Activated T-helper 2 cell treated with anti-CD3 and anti-CD28 coated beads, Interferon-gamma antibody, Interleukin-2, Interleukin-4, amounts not matched to agents 10 μg/mL and 5 μg/mL and 100 μg/mL, durations not matched to agents 14 hours and 24 hours and 36 hours (primary cell): ENCODE measurements around the gene SH3D19. TPM values are rescaled to one million over a fixed set of nuclear protein-coding genes. Genes with fewer than 3 reads are reported as not detected.
"Not testable (repeated sequence)": the region's sequence is repeated elsewhere in the genome, so short reads cannot be mapped to it uniquely, and the experiment has no call there.

Experiments used
- DNase-seq: peaks from one replicate; pipeline ENCODE4 v3.0.0; 2021; ENCODE audit warnings: low spot score
- H3K27ac Mint-ChIP-seq: one replicate; pipeline ENCODE4 v1.8.0; 2021; ENCODE audit warnings: mixed read lengths
- H3K27me3 Mint-ChIP-seq: one replicate; pipeline ENCODE4 v1.8.0; 2021; ENCODE audit warnings: low read depth, mixed read lengths
- H3K36me3 Mint-ChIP-seq: one replicate; pipeline ENCODE4 v1.8.0; 2021; ENCODE audit warnings: low read depth, mixed read lengths
- H3K4me1 Mint-ChIP-seq: one replicate; pipeline ENCODE4 v1.8.0; 2021; ENCODE audit warnings: low read depth, mixed read lengths
- H3K4me3 Mint-ChIP-seq: one replicate; pipeline ENCODE4 v1.8.0; 2021; ENCODE audit warnings: low read depth, mild to moderate bottlenecking, moderate library complexity, mixed read lengths
- H3K9me3 Mint-ChIP-seq: one replicate; pipeline ENCODE4 v1.8.0; 2021; ENCODE audit warnings: mixed read lengths
- intact Hi-C: fragments of 100-400 bp; cut with micrococcal nuclease; formaldehyde crosslinking; loops from one replicate; pipeline ENCODE4 v1.15.1; 2023
- total RNA-seq: library from RNA; stranded (reverse); gene quantifications from 2 replicates; pipeline ENCODE4 v1.2.3, GENCODE V29; 2022

The SH3D19 gene
- total RNA-seq, 1 donor from 2014 or later, result not detected

DNA sequence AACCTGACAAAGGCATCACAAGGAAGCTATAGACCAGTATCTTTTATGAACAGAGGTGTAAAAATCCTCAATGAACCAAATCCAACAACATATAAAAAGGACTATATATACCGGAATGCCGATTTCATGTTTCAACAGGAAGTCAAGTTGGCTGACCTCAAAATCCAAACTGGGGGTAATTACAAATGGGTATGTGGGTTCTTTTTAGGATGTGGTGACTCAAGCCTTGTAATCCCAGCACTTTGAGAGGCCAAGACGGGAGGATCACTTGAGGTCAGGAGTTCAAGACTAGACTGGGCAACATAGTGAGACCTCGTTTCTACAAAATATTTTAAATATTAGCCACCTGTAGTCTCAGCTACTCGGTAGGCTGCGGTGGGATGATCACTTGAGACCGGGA lies 38.0 kb downstream of the SH3D19 start:
- H3K4me1 Mint-ChIP-seq, result no peaks in the 10 kb centered on the region
- no peaks in the 10 kb centered on the region for H3K27me3 Mint-ChIP-seq
- no peak for DNase-seq
- H3K9me3 Mint-ChIP-seq, result no peaks in the 10 kb centered on the region
- intact Hi-C loops, result no loop called here
- H3K36me3 Mint-ChIP-seq, result no peaks in the 10 kb centered on the region
- H3K27ac Mint-ChIP-seq, result no peak overlapping the region
- H3K4me3 Mint-ChIP-seq, result no peak overlapping the region

DNA sequence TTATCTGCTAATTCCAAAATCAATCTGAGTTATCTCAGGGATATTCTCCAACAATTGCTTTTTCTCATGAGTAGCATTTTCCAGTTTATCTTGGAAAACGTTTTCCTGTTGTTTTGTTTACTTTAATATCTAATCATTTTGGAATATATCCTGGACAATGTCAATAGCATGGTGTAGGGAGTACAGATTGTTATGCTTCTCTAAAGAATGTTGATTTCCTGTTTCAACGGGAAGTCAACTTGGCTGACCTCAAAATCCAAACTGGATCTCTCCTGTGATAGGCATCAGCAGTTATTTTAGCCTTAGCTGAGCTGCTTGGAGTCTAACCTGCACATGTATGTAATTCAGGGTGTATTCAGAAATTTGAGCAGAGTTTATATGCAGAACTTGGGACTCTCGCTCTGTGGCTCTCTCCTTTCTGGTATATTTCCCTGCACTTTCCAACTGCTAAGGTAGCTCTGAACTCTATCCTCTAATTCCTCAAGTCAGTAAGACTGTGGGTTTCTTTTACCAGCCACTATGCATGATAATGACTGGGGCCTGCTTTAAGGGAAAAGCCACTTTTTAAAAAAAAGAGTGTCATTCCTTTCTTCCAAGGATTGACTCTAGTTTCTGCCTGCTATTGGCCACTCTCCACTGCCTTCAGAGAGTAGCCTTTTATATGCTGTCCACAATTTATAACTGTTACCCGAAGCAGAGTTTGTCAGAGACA lies 40.7 kb downstream of the SH3D19 start:
- Mint-ChIP-seq H3K4me1 (no peaks in the 10 kb centered on the region), H3K27ac (no peak overlapping the region), H3K9me3 (no peaks in the 10 kb centered on the region), H3K27me3 (no peaks in the 10 kb centered on the region), H3K4me3 (no peak overlapping the region), H3K36me3 (no peaks in the 10 kb centered on the region)
- DNase-seq, result no peak
- intact Hi-C loops, result no loop called here

DNA sequence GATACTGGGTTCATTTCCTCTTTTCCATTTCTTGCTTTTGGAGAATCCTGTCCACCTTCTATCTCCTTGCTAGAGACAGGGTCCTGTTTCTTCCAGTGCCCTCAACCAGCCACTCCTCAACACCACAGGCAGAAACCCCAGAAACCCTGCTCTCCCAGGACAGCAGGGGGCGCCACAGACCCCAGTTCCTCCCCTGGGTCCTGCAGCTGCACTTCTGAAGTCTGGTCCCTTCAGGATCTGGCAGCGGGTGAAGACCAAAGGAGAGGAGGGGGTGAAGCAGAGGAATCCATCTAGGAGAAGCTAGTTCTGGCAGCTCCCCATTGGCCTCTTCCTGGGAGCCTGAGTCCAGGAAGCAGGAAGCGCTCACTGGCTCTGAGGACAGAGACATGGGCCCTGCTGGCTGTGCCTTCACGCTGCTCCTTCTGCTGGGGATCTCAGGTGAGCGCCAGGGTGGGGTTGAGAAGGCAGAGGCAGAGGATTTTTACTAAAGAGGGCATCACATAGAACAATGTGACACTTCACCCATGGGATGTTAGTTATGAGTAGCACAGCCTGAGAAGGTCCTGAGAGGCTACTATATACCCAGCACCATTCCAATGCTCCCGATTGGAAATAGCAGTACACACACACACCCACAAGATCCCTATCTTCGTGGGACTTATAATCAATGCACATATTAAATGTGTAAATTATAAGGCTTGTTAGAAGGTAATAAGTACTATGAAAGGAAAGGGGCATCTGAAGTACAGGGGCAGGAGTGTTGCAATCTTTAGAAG lies 48.4 kb downstream of the SH3D19 start, which contains the start of gene PRSS48:
Gene PRSS48, plus strand, starts transcription at position 375 of the 776 bp plus-strand sequence. Its CDS starts 12 bp downstream, at position 387.
- Mint-ChIP-seq H3K9me3 (no peaks in the 10 kb centered on the region), H3K27ac (no peak within 1 kb of the TSS), H3K4me1 (no peaks in the 10 kb centered on the region), H3K4me3 (no peak within 1 kb of the TSS), H3K27me3 (no peaks in the 10 kb centered on the region), H3K36me3 (no peaks in the 10 kb centered on the region)
- intact Hi-C loops, result loop anchor here (10.0 kb wide), 1 partner anchor 88 kb away; no protein-coding TSS in a partner anchor
- DNase-seq, result peak; percentile 18

DNA sequence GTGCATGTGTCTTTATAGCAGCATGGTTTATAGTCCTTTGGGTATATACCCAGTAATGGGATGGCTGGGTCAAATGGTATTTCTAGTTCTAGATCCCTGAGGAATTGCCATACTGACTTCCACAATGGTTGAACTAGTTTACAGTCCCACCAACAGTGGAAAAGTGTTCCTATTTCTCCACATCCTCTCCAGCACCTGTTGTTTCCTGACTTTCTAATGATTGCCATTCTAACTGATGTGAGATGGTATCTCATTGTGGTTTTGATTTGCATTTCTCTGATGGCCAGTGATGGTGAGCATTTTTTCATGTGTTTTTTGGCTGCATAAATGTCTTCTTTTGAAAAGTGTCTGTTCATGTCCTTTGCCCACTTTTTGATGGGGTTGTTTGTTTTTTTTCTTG lies 56.5 kb downstream of the SH3D19 start:
- H3K4me1 Mint-ChIP-seq, H3K27me3 Mint-ChIP-seq, DNase-seq, H3K36me3 Mint-ChIP-seq, H3K27ac Mint-ChIP-seq, H3K9me3 Mint-ChIP-seq, H3K4me3 Mint-ChIP-seq, intact Hi-C loops: not testable (repeated sequence)

DNA sequence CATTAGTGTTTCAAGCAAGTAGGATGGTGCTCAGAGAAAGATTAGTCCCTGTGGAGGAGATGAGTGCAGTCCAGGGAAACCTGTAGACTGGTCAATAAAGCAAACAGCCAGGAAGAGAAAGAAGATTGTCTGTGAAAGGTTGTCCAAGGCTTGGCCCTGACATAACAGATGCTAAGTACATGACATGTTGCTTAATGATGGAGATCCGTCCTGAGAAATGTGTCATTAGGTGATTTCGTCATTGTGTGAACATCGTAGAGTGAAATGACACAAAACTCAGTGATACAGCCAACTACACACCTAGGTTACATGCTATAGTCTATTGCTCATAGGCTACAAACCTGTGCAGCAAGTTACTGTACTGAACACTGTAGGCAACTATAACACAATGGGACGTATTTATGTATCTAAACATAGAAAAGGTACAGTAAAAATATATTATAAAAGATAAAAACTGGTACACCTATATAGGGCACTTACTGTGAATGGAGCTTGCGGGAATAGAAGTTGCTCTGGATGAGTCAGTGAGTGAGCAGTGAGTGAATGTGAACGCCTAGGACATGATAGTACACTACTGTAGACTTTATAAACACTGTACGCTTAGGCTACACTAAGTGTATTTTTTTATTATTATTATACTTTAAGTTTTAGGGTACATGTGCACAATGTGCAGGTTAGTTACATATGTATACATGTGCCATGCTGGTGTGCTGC lies 57.4 kb downstream of the SH3D19 start:
- intact Hi-C loops, result no loop called here
- Mint-ChIP-seq H3K27me3 (no peaks in the 10 kb centered on the region), H3K9me3 (no peaks in the 10 kb centered on the region), H3K4me3 (no peak overlapping the region), H3K4me1 (no peaks in the 10 kb centered on the region), H3K27ac (no peak overlapping the region), H3K36me3 (no peaks in the 10 kb centered on the region)
- no peak for DNase-seq

DNA sequence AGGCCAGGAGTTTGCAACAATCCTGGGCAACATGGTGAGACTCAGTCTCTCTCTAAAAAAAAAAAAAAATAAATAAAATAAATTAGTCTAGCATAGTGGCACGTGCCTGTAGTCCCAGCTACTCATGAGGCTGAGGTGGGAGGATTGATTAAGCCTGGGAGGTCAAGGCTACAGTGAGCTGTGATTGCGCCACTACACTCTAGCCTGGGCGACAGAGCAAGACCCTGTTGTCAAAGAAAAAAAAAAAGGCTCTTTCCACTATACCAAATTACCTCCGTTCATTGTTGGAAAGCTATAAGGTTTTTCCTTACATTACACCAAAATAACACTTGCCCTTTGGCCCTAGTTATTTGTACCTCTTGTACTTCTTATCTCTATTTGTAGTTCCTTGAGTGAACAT lies 58.3 kb downstream of the SH3D19 start:
- no peaks in the 10 kb centered on the region for H3K27me3 Mint-ChIP-seq
- H3K27ac Mint-ChIP-seq, result no peak overlapping the region
- no peak for DNase-seq
- H3K9me3 Mint-ChIP-seq, result no peaks in the 10 kb centered on the region
- H3K4me1 Mint-ChIP-seq, result no peaks in the 10 kb centered on the region
- no peaks in the 10 kb centered on the region for H3K36me3 Mint-ChIP-seq
- intact Hi-C loops, result no loop called here
- no peak overlapping the region for H3K4me3 Mint-ChIP-seq

DNA sequence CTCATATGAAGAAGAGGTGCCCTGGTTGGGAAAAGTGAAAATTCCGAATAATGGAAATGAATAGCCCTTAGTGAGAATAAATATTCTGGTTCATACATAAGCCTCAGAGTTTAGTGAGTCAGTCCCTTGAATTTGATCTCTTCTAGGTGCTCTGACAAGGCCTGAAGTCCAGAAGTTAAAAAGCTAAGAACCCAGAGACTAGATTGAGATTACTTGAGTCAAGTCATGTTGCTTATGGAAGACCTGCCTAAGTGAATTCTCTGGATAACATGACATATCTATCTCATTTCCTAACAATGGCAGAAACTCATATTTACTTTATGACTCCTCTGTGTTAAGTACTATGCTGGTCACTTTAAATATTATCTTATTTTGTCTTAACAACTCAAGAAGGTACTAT lies 58.9 kb downstream of the SH3D19 start:
- no peak overlapping the region for H3K4me3 Mint-ChIP-seq
- H3K9me3 Mint-ChIP-seq, result no peaks in the 10 kb centered on the region
- no peaks in the 10 kb centered on the region for H3K4me1 Mint-ChIP-seq
- no peak overlapping the region for H3K27ac Mint-ChIP-seq
- no peak for DNase-seq
- H3K36me3 Mint-ChIP-seq, result no peaks in the 10 kb centered on the region
- no peaks in the 10 kb centered on the region for H3K27me3 Mint-ChIP-seq
- intact Hi-C loops, result no loop called here

DNA sequence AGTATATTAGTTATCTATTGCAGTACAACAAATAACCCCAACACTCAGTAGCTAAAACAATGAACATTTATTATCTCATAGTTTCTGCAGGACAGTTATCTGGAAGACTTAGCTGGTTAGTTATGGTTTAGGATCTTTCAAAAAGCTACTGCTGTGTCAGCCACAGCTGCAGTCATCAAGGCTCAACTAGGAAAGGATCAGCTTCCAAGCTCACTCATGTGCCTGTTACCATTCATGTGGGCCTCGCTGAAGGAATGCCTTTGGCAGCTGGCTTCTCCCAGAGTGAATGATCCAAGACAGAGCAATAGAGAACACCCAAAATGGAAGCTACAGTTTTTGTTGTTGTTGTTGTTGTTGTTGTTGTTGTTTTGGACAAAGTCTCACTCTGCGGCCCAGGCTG lies 62.0 kb downstream of the SH3D19 start:
- no peaks in the 10 kb centered on the region for H3K4me1 Mint-ChIP-seq
- H3K27me3 Mint-ChIP-seq, result no peaks in the 10 kb centered on the region
- no peak overlapping the region for H3K27ac Mint-ChIP-seq
- H3K36me3 Mint-ChIP-seq, result no peaks in the 10 kb centered on the region
- intact Hi-C loops, result no loop called here
- H3K9me3 Mint-ChIP-seq, result no peaks in the 10 kb centered on the region
- DNase-seq, result no peak
- H3K4me3 Mint-ChIP-seq, result no peak overlapping the region

DNA sequence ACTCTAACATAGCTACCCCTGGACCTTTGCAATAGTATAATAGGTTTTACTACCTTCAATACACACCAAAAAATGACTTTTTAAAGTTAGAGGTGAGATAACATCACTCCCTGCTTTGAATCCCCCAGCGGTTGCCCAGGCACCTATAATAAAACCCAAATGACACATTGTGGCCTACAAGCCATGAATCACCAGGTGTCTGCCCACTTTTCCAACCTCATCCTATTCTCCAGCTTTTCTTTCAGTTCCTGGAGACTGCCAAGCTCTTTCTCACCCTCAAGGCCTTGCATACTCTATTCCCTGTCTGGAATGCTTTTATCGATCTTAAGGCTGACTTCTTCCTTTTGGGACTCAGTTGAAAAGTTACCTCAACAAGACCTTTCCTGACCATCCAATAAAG lies 64.9 kb downstream of the SH3D19 start:
- Mint-ChIP-seq H3K4me1 (no peaks in the 10 kb centered on the region), H3K36me3 (no peaks in the 10 kb centered on the region), H3K27ac (no peak overlapping the region), H3K9me3 (no peaks in the 10 kb centered on the region), H3K4me3 (no peak overlapping the region), H3K27me3 (no peaks in the 10 kb centered on the region)
- DNase-seq, result no peak
- intact Hi-C loops, result no loop called here

DNA sequence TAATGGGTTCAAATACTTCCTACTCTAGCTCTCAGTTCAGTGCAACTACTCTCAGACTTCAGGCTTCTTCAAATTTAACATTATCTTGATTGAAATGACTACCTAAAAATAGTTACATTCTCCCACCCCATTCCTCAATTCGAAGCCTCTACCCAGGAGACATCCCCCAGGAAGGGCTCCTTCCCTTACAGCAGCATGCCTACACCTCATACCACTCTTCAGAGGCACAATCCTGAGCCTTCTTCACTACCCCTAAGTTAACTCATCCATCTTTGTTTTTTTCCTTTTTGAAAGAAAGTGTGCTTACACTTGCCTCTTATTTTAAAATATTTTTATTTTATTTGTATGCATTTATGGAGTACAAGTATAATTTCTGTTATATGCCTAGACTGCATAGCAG lies 65.7 kb downstream of the SH3D19 start:
- intact Hi-C loops, result no loop called here
- H3K27ac Mint-ChIP-seq, result no peak overlapping the region
- no peak overlapping the region for H3K4me3 Mint-ChIP-seq
- H3K36me3 Mint-ChIP-seq, result no peaks in the 10 kb centered on the region
- H3K9me3 Mint-ChIP-seq, result no peaks in the 10 kb centered on the region
- no peak for DNase-seq
- no peaks in the 10 kb centered on the region for H3K4me1 Mint-ChIP-seq
- no peaks in the 10 kb centered on the region for H3K27me3 Mint-ChIP-seq

DNA sequence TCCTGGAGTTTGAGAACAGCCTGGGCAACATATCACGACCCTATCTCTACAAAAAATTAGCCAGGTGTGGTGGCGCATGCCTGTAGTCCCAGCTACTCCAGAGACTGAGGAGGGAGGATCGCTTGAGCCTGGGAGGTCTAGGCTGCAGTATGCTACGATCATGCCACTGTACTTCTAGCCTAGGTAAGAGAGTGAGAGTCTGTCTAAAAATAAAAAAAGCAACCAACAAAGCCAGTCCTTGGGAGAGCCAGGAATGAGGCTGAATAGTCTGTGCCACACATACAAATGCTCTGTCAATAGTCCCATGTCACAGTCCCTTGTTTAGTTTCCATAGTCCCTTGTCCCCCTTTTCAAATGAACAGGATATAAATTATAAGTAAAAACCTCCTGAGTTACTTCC lies 67.7 kb downstream of the SH3D19 start:
- Mint-ChIP-seq H3K9me3 (no peaks in the 10 kb centered on the region), H3K4me3 (no peak overlapping the region), H3K27me3 (no peaks in the 10 kb centered on the region), H3K4me1 (no peaks in the 10 kb centered on the region), H3K36me3 (no peaks in the 10 kb centered on the region), H3K27ac (no peak overlapping the region)
- no peak for DNase-seq
- intact Hi-C loops, result no loop called here

DNA sequence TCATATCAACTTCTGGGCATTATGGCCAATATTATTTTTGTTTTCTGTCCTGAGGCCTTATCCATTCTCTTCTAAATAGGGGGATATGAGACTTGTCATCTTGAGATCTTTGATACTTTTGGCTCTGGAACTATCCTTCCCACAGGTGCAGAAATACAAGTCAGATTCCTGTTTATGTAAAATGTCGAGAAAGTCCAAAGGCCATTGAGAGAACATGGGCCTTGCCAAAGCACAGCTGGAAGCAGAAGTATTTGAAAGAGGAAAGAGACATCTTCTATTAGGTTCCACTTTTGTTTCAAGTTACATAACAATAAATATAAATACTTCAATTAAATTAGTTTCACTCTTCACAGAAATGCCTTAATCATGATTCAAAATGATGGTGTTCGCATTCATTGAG lies 69.3 kb downstream of the SH3D19 start:
- no peaks in the 10 kb centered on the region for H3K4me1 Mint-ChIP-seq
- no peak for DNase-seq
- intact Hi-C loops, result no loop called here
- no peaks in the 10 kb centered on the region for H3K9me3 Mint-ChIP-seq
- no peak overlapping the region for H3K27ac Mint-ChIP-seq
- no peaks in the 10 kb centered on the region for H3K36me3 Mint-ChIP-seq
- H3K4me3 Mint-ChIP-seq, result no peak overlapping the region
- H3K27me3 Mint-ChIP-seq, result no peaks in the 10 kb centered on the region

DNA sequence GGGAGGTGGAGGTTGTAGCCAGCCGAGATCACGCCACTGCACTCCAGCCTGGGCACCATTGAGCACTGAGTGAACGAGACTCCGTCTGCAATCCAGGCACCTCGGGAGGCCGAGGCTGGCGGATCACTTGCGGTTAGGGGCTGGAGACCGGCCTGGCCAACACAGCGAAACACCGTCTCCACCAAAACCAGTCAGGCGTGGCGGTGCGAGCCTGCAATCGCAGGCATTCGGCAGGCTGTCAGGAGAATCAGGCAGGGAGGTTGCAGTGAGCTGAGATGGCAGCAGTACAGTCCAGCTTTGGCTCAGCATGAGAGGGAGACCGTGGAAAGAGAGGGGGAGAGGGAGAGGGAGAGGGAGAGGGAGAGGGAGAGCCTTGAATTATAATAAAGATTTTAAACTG lies 69.7 kb downstream of the SH3D19 start:
- H3K4me1 Mint-ChIP-seq, H3K27me3 Mint-ChIP-seq, intact Hi-C loops, H3K9me3 Mint-ChIP-seq, H3K27ac Mint-ChIP-seq, H3K4me3 Mint-ChIP-seq, DNase-seq, H3K36me3 Mint-ChIP-seq: not testable (repeated sequence)
